DMS114 treated with DMSO at 0.1 percent for 48 hours (cell line): Measurements from ENCODE around the gene CDK10.

Experiments used
- DNase-seq: peaks from one replicate; lab custom pipeline; 2025; ENCODE audit not compliant: unreplicated experiment; lab: John Stamatoyannopoulos, UW

CDK10 gene

DNA sequence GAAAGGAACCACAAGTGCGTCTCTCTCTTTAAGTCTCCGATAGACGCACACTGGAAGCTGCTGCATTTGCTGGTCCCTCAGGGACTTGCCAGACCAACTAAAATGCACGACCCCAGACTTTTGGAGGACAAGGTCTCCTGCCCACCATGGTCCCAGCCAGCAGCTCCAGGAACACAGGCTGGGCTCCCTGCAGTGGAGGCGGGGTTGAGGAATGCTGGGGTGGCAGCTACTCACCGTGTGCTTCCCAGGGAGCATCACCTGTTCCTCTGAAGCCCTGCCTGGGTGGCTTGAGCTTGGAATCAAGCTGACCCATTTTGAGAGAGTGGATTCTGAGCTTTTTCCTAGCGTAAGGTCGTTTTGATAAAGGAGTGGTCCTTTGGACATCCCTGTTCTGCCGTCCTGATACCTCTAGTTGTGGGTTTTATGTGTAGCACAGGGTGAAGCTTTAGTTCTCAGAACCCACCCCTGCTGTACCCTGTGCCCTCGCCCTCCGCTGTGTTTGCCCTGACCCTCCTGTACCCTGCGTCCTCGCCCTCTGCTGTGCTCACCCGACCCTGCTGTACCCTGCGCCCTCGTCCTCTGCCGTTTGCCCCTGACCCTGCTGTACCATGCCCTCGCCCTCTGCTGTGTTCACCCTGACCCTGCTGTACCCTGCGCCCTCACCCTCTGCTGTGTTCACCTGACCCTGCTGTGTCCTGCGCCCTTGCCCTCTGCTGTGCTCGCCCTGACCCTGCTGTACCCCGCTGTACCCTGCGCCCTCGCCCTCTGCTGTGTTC, 45.8 kb downstream of the CDK10 start:
- no peak for DNase-seq

DNA sequence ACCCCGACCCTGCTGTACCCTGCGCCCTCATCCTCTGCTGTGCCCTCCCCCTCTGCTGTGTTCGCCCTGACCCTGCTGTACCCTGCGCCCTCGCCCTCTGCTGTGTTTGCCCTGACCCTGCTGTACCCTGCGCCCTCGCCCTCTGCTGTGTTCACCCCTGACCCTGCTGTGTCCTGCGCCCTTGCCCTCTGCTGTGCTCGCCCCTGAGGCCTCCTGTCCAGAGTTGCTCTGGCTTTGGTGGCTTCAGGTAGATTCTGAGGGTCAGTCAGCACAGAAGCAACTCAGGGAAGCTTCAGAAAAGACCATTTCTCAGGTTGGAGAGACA, 46.4 kb downstream of the CDK10 start:
- no peak for DNase-seq

DNA sequence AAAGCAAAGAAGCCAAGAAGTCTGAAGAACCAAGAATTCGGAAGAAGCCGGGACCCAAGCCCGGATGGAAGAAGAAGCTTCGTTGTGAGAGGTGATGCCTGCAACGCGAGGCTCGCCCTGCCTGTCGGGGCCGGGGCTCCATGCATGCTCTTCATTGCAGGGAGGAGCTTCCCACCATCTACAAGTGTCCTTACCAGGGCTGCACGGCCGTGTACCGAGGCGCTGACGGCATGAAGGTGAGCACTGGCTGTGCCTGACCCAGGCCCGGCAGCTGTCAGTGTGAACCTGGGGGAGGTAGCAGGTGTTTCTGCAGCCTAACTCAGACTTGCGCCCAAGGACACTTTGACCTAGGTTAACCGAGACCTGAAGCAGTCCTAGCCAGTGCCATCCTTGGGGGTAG, 46.8 kb downstream of the CDK10 start:
- no peak for DNase-seq

DNA sequence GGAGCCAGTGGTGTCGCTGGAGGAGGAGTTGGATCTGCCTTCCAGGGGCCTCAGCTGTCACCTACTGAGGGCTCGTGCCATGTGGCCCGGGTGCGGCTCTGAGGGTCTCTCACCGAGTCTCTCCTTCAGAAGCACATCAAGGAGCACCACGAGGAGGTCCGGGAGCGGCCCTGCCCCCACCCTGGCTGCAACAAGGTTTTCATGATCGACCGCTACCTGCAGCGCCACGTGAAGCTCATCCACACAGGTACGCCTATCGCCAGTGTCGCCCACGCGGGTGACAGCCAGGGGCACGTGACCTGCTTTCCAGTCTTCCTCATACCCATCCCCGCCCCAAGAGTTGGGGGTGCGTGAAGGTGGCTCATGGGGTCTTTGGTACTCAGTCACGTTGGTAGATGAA, 47.3 kb downstream of the CDK10 start:
- no peak for DNase-seq

DNA sequence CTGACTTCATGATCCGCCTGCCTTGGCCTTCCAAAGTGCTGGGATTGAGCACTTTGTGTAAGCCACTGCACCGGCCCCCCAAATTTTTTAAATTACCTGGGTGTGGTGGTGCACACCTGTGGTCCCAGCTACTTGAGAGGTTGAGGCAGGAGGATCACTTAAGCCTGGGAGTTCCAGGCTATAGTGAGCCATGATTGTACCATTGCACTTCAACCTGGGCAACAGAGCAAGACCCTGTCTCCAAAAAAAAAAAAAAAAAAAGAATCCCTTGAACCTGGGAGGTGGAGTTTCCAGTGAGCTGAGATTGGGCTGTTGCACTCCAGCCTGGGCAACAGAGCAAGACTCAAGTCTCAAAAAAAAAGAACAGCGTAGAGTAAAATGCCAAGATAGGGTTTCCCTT, 50.1 kb downstream of the CDK10 start:
- no peak for DNase-seq

DNA sequence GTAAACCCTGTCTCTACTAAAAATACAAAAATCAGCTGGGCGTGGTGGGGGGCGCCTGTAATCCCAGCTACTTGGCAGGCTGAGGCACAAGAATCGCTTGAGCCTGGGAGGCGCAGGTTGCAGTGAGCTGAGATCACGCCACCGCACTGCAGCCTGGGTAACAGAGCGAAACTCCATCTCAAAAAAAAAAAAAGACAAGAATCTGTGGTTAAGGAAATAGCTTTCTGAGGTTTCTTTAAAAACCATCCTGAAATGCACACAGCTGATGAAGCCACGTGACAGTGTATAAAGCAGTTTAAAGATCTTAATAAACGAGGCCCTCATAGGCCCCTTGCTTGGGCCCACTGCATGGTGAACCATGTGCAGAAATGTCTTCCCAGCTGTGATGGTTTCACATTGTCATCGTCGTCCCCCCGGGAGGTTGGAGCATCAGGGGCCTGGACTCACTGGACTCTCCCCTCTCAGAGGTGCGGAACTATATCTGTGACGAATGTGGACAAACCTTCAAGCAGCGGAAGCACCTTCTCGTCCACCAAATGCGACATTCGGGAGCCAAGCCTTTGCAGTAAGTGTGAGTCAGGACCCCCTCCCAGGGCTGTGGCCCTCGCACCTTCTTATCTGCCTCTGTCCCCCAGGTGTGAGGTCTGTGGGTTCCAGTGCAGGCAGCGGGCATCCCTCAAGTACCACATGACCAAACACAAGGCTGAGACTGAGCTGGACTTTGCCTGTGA, 51.0 kb downstream of the CDK10 start:
- DNase-seq: no peak

DNA sequence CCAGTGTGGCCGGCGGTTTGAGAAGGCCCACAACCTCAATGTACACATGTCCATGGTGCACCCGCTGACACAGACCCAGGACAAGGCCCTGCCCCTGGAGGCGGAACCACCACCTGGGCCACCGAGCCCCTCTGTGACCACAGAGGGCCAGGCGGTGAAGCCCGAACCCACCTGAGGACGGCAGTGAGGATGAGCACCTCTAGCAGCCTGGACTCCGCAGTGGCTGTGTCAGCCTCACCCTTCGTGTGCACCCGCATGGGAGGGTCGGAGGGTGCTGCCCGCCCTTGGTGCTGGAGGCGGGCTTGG, 51.5 kb downstream of the CDK10 start:
- DNase-seq: no peak

DNA sequence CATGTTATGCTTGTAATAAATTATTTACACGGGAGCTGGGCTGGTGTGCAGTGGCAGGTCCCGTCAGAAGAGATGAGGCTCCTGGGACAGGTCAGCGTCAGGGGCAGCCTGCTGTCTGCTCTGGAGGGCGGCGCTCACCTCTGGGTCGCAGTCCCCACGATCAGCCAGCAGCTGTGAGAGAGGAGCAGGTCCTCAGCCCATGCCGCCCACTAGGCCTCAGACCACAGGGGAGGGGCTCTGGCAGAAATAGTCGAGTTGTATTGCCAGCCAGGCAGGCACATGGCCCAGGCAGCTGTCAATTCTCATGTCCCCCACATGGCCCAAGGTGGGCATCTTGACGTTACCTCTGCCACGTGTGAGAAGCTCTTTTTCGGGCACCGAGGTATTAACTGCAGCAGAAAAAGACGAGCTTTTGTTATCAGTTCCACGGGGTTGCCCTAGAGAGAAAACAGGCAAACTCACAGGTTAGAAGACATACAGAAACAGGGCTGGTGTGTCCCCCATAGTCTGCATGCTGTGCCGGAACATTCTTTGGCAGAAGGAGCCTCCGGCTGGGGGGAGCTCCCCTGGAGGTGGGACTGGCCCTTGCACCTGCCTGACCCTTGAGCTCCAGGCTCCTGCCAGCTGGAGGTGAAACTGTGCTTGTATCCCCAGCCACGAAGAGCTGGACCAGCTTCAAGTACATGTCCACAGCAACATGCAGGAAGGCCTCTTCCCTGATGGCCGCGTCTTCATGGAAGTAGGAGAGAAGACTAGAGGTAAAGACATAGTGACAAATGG, 52.2 kb downstream of the CDK10 start:
- DNase-seq: no peak

DNA sequence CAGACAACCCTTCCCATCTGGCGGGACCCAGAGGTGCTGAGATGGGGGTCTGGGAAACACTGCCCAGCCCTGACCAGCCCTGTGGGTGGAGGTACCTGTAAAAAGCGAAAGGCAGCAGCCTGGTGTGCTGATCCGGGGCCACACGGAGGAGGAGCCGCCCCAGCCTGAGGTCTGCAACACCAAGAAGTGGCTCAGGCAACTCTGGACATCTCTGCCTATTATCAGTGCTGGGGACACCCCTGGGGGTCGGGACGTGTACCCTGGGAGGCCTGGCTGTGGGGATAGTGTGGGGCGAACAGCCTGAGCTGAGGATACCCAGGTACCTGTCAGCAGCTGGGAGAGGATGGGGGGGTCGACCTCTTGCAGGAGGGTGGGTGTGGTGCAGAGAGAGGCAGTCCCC, 52.9 kb downstream of the CDK10 start:
- DNase-seq: no peak

DNA sequence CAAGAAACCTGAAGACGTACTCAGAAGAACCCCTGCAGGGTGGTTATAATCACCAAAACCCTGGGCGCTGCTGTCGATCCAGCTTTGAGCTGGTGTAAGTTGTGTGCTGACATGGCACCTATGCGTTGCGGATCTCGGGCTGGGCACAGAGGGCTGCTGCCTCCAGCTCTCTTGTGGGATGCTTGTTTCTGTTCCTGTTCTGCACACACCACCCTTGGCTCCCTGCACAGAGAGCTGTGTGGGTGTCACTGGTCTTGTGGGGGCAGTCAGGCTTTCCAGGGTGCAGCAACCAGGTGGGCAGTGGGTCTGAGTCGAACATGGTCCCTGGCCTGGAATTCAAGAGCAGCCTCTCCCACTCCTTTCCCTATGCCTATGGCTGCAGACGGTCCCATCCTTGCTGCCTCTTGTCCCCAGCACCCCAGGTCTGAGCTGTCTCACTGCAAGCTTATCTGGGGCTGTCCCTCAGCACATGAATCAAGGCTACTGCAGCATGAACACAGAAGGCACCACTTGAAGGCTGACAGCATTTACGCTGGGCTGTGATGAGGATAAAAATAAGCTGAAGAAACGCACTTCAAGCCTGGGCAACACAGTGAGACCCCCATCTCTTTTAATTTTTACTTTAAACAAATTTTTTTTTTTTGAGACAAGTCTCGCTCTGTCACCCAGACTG, 55.0 kb downstream of the CDK10 start:
- no peak for DNase-seq

DNA sequence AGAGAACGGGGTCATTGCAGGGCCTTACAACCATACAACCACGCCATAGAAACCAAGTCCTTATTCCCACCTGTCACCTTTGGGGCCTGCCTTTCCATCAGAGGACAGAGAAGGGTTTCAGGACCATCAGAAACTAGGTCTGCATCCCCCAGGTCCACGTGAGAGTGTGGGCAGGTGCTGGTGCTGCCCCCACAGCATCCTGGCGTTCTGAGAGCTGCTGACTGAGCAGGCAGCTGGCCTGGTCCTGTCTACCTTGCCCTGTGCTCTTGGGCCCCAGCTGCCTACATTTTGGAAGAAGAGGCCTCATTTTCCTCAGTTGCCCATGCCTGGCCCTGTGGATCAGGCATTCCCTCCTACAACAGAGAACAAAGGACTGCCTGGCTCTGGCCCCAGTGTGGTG, 56.5 kb downstream of the CDK10 start:
- DNase-seq: no peak

DNA sequence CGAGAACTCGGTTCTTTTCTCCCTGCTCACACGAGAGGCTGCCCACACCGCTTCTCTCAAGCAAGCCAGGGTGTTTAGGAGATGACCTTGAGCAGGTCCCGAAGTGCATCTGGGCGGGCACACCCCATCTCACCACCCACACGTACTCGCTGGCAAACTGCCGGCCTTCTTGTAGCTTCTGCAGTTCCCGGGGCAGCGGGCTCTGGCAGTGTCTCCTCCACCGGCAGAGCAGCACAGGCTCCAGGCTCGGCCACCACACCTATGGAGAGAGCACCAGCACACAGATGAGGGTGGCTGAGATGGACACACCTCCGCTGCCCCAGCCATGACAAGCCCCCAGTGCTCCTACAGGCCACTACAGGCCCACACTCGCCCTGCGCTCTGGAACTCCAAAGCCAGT, 58.3 kb downstream of the CDK10 start:
- DNase-seq: no peak
